Peyer's patch (tissue), 4 donors: Measurements from ENCODE around the gene CNOT10. TPM values are rescaled to one million over a fixed set of nuclear protein-coding genes. Genes with fewer than 3 reads are reported as not detected.

Source experiments
- DNase-seq, 3 donors: peaks; one replicate each; pipeline ENCODE4 v3.0.0-alpha.2; 2017 to 2019
- H3K27ac ChIP-seq, 4 donors: fragments of 200-600 bp; sonication (generic); one replicate each; pipeline ENCODE4 v1.5.1; 2016 to 2019
- H3K27me3 ChIP-seq, 2 donors: fragments of 200-600 bp; sonication (generic); one replicate each; pipeline ENCODE4 v1.5.1; 2019
- H3K36me3 ChIP-seq, 3 donors: fragments of 200-600 bp; sonication (generic); one replicate each; pipeline ENCODE4 v1.5.1; 2016 to 2019
- H3K4me1 ChIP-seq, 4 donors: fragments of 200-600 bp; sonication (generic); one replicate each; pipeline ENCODE4 v1.5.1; 2016 to 2019
- H3K4me3 ChIP-seq, 4 donors: fragments of 200-600 bp; sonication (generic); 1 replicate in 3 of 4; 2 replicates in 1 of 4; pipeline ENCODE4 v1.5.1; 2016 to 2019; ENCODE audit warnings: mild to moderate bottlenecking in 1 of 4
- H3K9me3 ChIP-seq, 4 donors: fragments of 200-600 bp; sonication (generic); one replicate each; pipeline ENCODE4 v1.5.1; 2016 to 2019; ENCODE audit warnings: mild to moderate bottlenecking in 1 of 4
- CTCF ChIP-seq, 6 experiments: fragments of 450-650 bp in 4 of 6; fragments of 200-600 bp in 2 of 6; sonication (generic) in 1 of 6; IDR thresholded peaks; one replicate each; pipeline ENCODE4 v1.5.1; 2017 to 2019; ENCODE audit warnings: antibody characterized with exemption in 6 of 6, mild to moderate bottlenecking in 3 of 6, moderate library complexity in 1 of 6
- POLR2A ChIP-seq, 2 donors: fragments of 450-650 bp; IDR thresholded peaks; one replicate each; pipeline ENCODE4 v1.5.1; 2017; ENCODE audit warnings: antibody characterized with exemption in 2 of 2, mild to moderate bottlenecking in 2 of 2, moderate library complexity in 2 of 2
- total RNA-seq, 4 donors: library from RNA; depleted of rRNA; stranded (reverse); fragments of >200 nt; gene quantifications; one replicate each; pipeline ENCODE4 v1.1.0, GENCODE V29; 2016

The CNOT10 gene
- total RNA-seq, 4 donors from 2014 or later, result 22.8 to 46.3 (median 31.5) TPM

DNA sequence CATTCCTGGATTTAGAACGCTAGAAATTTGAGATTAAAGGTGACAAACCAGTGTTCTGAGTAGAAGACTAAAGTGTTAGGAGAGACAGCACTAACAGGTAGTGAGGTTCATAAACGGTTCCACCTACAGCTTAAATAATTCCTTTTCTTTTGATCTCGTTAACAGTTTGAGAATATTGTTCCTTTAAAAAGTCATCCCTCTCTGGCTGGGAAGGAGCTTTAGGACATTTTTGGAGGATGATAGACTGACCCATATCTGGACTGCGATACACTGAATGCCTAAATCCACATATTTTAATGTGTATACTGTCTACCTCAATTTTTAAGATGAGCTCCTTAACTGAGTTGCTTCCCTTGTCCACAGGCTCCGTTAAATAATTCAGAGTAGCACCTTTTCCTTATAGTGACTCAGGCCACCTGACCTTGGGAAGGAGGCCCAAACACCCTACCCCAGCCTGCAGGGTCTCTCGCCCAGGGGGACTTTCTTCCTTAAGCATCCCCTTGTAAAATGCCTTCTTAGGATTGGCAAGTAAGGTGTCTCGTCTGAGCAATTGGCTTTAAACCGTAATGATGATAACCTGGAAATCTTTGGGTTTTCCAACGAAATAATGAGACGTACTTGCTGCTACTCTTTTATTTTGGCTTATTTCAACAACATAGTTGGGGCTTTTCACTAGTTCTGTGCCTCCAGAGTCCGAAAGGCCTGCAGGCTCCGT lies 136.1 kb downstream of the CNOT10 start:
- H3K27me3 ChIP-seq, result peaks cover 0 to 43% of the 10 kb centered on the region in 2 donors

GRCh38 chr3:32821686-32822296 lies 136.8 kb downstream of the CNOT10 start:
- no peak for DNase-seq
- no peaks in the 10 kb centered on the region for H3K9me3 ChIP-seq
- peaks cover 0 to 20% (median 10%) of the 10 kb centered on the region in 4 donors for H3K4me1 ChIP-seq
- no peak overlapping the region for H3K4me3 ChIP-seq
- H3K27me3 ChIP-seq, result peaks cover 0 to 36% of the 10 kb centered on the region in 2 donors
- no peaks in the 10 kb centered on the region for H3K36me3 ChIP-seq
- no peak overlapping the region for H3K27ac ChIP-seq
- TF ChIP-seq CTCF (IDR thresholded peaks at IDR 0.05) (no peak), POLR2A (IDR thresholded peaks at IDR 0.05) (no peak)

More for the DNA sequence above, 136.1 kb downstream of the CNOT10 start:
- no peak overlapping the region for H3K27ac ChIP-seq
- H3K4me3 ChIP-seq, result no peak overlapping the region
- TF ChIP-seq POLR2A (IDR thresholded peaks at IDR 0.05), result no peak
- no peak for TF ChIP-seq CTCF (IDR thresholded peaks at IDR 0.05)
- H3K9me3 ChIP-seq, result no peaks in the 10 kb centered on the region
- DNase-seq, result no peak
- no peaks in the 10 kb centered on the region for H3K36me3 ChIP-seq
- peaks cover 0 to 26% (median 13%) of the 10 kb centered on the region in 4 donors for H3K4me1 ChIP-seq

GRCh38 chr3:32822609-32823498 lies 137.9 kb downstream of the CNOT10 start:
- H3K4me3 ChIP-seq, result no peak overlapping the region
- H3K9me3 ChIP-seq, result no peaks in the 10 kb centered on the region
- H3K4me1 ChIP-seq, result peaks cover 0 to 9% (median 4%) of the 10 kb centered on the region in 4 donors
- TF ChIP-seq POLR2A (IDR thresholded peaks at IDR 0.05) (no peak), CTCF (IDR thresholded peaks at IDR 0.05) (no peak)
- H3K27ac ChIP-seq, result no peak overlapping the region
- DNase-seq, result no peak
- H3K27me3 ChIP-seq, result peaks cover 0 to 25% of the 10 kb centered on the region in 2 donors
- no peaks in the 10 kb centered on the region for H3K36me3 ChIP-seq

Other genes with a start within 250 kb of the CNOT10 start
- 10 to 100 TPM; 14.9 to 32.8 (median 26.8) TPM for gene CMTM6, start 182.3 kb upstream of the CNOT10 start, total RNA-seq
- 10 to 100 TPM; 15.3 to 26.4 (median 19.4) TPM for gene DYNC1LI1, start 114.3 kb upstream of the CNOT10 start, total RNA-seq
- not detected for gene TRIM71, start 132.8 kb downstream of the CNOT10 start, total RNA-seq